LNCAP (cell line): Measurements from ENCODE around the gene ZNF385A.

ENCODE experiments used
- CTCF ChIP-seq: fragments of 450-650 bp; IDR thresholded peaks from 2 replicates; pipeline ENCODE4 v1.5.1; 2017; ENCODE audit warnings: mild to moderate bottlenecking

Gene ZNF385A, protein sequence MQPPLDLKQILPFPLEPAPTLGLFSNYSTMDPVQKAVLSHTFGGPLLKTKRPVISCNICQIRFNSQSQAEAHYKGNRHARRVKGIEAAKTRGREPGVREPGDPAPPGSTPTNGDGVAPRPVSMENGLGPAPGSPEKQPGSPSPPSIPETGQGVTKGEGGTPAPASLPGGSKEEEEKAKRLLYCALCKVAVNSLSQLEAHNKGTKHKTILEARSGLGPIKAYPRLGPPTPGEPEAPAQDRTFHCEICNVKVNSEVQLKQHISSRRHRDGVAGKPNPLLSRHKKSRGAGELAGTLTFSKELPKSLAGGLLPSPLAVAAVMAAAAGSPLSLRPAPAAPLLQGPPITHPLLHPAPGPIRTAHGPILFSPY

DNA sequence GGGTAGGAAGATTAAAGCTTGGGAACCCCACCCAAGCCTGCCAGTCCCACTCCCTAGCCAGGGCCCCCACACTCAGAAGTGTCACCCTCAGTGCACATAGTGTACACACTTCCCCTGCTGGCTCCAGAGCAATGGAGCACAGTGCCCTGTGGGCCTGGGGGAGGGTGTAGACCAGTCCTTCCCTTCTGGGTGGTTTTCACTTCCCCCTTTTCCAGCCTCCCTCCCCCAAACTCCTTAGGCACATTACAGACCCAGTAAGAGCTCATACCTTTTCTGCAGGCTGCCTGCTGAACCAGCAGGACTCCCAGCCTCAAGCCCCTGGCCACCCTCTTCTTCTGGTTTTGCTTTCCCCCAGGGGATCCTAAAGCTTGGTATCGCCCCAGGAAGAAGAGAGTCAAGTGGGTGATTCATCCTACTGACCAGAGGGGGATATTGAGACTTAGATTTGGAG lies at the start of gene ZNF385A:
Gene ZNF385A (minus strand): TSS at position 143 of the 451 bp plus-strand sequence. CDS start 219 bp downstream, outside the sequence.
- no peak for TF ChIP-seq CTCF

- TF ChIP-seq CTCF = no peak
These were observed 48.3 kb upstream of the ZNF385A start for GRCh38 chr12:54432815-54433164.

- no peak for TF ChIP-seq CTCF
These were observed 47.6 kb upstream of the ZNF385A start for GRCh38 chr12:54431911-54432814.

- TF ChIP-seq CTCF = no peak
These were observed 46.0 kb upstream of the ZNF385A start for GRCh38 chr12:54430471-54431069.

GRCh38 chr12:54429014-54429471 lies 44.5 kb upstream of the ZNF385A start:
- TF ChIP-seq CTCF = no peak

GRCh38 chr12:54428050-54429013 lies 43.8 kb upstream of the ZNF385A start:
- no peak for TF ChIP-seq CTCF
